Measurements from ENCODE around the gene DMRTA1.
A peak's percentile ranks its signal among the peaks of the same experiment; 100 is the strongest.

DNA sequence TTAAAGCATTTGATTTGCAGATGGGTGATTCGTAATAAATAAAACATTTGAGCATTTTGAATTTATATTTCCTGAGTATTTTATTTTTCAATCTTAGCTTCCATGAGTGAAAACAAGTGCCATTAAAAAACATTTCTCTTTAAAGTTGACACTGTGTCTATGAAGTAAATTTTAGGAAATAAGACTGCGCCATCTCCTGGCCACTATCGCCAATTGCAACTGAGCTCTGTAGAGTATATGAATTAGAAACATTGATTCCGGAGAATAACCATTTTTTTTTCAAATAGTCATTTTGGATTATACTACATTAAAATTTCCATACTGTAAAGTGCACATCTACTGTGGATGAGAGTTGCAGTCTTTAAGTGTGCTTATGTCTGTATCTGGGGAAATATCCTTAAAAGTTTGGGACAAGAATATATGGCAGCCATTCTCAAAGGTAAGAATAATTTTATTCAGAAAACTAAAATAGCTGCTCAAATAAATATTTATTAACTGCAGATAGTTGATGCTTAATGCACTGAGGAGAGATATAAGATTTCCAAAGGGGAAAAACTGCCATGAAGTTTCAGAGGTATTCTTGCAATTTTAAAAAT lies 5.9 kb downstream of the DMRTA1 start:
- TF ChIP-seq CTCF (IDR thresholded peaks at IDR 0.05; ENCODE audit: poor library complexity): peak; percentile 85
- no peak for TF ChIP-seq EZH2 (IDR thresholded peaks at IDR 0.05; ENCODE audit: borderline replicate concordance)

Measured in hepatocyte (in vitro differentiated cells).